NCI-H69 (cell line): ENCODE results near the gene SKA2.
A peak's percentile ranks its signal among the peaks of the same experiment; 100 is the strongest.
"Not testable (repeated sequence)": the region's sequence is repeated elsewhere in the genome, so short reads cannot be mapped to it uniquely, and the experiment has no call there.

Experiments
- DNase-seq: peaks from one replicate; lab custom pipeline; 2025; lab: John Stamatoyannopoulos, UW

The SKA2 gene

DNA sequence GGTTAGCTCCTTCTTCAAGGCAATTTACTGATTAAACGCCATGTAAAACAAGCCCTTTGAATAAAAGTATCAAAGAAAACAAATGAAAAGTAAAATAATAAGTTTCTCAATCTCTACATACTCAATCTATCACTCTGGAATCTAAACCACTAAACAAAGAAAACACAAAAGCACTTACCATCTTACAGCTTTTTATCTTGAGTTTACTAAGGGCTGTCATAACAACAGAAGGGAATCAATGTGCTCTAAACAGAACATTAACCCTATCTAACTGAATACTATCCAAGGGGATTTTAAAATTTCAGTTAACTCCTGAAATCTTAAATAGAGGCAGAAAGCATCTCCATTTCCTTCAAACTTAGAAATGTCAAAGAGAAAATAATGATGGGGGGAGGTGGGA, 3.4 kb downstream of the SKA2 start:
- DNase-seq, result no peak

DNA sequence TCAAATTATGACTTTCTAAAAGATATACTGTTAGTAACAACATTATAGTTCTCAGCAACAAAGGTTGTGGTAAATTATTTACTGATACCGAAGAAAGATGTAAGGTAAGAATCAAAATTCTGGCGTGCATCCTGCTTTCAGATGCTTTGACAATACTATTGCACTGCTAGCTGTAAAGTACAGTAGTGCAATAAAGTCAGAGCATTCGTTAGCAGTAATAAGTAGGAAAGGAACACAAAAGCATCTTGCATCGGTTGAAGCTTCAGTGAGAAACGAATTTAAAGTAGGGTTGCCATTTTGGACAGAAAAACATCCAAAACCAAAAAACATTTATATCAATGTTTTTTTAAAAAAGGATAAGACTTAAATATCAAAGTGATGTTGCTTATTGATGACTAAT, 4.0 kb downstream of the SKA2 start:
- DNase-seq, result peak; percentile 18

GRCh38 chr17:59149841-59150511, 5.0 kb downstream of the SKA2 start:
- DNase-seq, result no peak

- DNase-seq, result no peak
Measured at GRCh38 chr17:59149051-59149450, 5.9 kb downstream of the SKA2 start.

GRCh38 chr17:59145571-59146096, 9.4 kb downstream of the SKA2 start:
- DNase-seq, result no peak

- no peak for DNase-seq
Measured at GRCh38 chr17:59141860-59142259, 13.1 kb downstream of the SKA2 start.

- DNase-seq, result no peak
Measured at GRCh38 chr17:59139939-59140338, 15.0 kb downstream of the SKA2 start.

DNA sequence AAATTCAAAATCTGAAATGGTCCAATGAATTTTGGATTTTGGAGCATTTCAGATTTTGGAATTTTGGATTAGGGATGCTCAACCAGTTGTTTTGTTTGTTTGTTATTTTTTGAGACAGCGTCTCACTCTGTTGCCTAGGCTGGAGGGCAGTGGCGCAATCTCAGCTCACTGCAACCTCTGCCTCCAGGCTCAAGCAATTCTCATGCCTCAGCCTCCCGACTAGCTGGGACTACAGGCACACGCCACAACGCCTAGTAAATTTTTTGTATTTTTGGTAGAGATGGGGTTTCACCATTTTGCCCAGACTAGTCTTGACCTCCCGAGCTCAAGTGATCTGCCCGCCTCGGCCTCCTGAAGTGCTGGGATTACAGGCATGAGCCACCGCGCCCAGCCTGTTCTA, 16.6 kb downstream of the SKA2 start:
- not testable (repeated sequence) for DNase-seq

DNA sequence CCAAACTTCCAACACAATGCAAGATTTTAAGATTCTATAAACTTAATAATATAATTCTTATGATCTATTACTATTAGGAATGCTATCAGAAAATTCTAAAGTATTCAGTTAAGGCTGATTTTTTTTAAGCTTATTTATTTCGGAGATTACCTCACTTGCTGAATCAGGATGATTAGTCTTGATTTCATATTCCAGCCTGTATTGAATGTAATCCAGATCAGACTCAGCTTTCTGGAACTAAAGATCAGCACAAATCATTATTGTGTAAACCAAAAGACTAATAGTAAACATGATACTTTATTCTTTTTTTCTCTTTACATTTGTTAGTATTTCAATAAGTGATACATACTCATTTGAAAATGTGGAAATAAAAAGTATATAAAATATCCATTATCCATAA, 23.9 kb downstream of the SKA2 start:
- DNase-seq, result no peak

DNA sequence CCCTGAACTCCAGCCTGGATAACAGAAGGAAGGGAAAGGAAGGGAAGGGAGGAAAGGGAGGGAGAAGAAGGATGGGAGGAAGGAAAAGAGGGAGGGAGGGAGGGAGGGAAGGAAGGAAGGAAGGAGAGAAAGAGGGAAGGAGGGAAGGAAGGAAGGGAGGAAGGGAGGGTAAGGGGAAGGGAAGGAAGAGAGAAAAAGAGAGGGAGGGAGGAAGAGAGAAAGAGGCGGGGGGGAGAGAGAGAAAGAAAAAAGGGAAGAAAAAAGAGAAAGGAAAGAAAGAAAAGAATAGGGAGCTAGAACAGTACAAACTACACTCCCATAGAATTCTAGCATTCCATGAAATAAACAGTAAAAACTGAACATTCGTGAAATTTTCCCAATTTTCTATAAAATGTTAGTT, 25.2 kb downstream of the SKA2 start:
- DNase-seq, result no peak

- no peak for DNase-seq
Measured at GRCh38 chr17:59126809-59127417, 28.1 kb downstream of the SKA2 start.

- no peak for DNase-seq
Measured at GRCh38 chr17:59124665-59125064, 30.3 kb downstream of the SKA2 start.

DNA sequence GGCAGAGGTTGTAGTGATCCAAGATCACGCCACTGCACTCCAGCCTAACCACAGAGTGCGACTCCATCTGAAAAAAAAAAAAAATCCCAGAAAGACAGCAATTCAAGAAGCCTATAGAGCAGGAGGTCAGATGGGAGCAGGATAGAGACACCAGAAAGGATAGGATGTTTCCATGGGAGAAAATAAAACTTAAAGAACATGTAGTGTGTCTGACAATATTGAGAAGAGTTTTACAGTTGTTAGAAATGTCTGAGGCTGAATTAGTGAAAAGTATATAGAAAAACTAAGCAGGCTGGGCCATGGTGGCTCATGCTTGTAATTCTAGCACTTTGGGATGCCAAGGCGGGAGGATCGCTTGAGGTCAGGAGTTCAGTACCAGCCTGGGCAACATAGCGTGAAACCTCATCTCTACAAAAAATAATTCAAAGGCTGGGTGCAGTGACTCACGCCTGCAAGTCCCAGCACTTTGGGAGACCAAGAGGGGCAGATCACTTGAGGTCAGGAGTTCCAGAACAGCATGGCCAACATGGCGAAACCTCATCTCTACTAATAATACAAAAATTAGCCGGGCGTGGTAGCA, 33.0 kb downstream of the SKA2 start:
- no peak for DNase-seq

DNA sequence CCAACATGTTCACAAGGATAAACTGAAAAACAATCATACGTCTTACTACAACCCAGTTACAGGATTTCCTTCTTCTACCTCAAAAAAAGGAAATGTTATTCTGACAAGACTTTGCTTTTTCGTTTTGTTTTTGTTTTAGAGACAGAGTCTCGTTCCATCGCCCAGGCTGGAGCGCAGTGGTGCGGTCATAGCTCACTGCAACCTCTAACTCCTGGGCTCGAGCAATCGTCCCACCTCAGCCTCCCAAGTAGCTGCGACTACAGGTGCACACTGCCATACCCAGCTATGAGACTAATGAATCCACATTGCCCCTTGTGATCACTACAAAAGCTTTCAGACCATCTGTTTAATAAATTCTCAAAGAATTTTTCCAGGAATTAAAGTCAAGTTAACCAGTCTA, 39.5 kb downstream of the SKA2 start:
- no peak for DNase-seq

GRCh38 chr17:59111539-59111938, 43.4 kb downstream of the SKA2 start:
- no peak for DNase-seq

DNA sequence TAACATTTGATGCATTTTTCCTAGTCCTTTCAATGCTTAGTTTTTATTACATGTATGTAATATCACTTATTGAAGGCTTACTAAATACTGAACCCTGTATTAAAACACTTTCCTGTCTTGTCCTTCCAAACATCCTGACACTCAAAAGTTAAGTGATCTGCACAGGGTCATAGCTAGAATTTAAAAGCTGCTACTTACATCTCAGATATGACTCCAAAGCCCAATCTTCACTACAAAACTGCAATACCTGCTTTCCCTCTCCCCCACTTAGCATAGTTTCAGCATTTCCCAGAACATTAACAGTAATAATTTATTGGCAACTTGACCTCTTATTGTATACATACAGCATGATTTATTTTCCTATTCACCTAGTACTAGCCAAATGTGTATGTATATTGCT, 44.0 kb downstream of the SKA2 start:
- DNase-seq, result no peak

DNA sequence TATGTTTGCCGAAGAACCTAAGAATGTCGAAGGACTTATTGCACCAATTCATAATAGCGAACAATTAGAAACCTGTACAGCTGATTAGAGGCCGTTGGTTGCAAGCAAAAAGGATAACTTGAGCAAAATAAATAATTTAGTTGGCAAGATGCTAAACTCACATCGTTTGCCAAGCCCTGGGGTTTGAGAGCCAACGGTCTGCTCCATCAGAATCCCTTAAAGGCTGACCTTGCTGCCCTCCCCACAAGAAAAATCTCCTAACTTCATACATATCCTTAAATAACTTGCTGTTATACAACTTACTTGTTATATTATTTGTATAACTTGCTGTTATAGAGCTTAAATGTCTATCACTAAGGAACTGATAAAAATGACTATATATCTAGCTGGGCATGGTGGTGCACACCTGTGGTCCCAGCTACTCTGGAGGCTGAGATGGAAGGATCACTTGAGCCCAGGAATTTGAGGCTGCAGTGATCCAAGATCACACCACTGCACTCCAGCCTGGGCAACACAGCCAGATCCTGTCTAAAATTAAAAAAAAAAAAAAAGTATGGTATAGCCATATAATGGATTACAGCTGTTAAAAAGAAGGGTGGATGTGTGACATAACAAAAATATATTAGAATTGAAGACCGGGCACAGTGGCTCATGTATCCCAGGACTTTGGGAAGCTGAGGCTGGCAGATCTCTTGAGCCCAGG, 46.4 kb downstream of the SKA2 start:
- no peak for DNase-seq

GRCh38 chr17:59107306-59107670, 47.7 kb downstream of the SKA2 start:
- peak; percentile 92 for DNase-seq

DNA sequence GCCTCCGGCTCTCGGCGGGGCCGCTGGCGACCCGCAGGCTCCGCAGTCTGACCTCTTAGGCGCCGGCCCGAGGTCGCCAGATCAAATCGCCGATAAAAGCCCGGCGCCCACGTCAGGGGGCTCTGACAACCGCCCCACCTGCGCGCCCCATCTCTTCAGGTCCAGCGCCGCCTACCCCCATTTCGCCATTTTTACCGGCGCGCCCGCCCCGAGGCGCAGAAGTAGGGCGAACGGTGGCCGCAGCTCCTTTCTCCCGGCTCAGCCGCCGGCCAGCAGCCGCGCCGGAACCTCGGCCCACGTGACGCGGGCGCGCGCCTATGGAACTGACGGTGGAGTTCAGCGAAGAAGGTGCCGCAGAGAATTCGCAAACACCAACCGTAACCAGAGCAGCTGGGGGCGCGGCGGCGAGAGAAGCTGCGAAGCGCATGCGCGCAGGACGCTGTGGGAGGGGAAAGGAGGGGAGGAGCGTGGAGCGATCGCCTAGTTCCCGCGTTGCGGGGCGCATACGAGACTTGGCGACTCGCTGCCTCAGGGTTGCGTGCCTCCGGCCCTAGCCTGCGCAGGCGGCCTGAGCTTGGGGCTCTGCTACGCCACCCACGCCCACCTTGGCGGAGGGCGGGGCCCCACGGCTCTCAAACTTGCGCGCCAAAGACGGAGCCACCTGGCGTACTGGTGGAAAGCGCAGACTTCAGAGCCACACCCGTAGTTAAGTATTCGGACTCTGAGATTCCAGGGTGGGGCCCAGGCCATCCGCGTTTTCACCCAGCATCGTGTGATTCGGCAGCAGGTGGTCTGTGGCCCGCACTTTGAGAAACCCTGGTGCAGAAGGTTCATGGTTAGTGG, 48.3 kb downstream of the SKA2 start, which contains the start of gene TRIM37:
Gene TRIM37, minus strand, starts transcription at position 418 of the 843 bp plus-strand sequence. CDS start 419 bp downstream, outside the sequence.
- peak; percentile 100 for DNase-seq

- peak; percentile 90 for DNase-seq
Measured at GRCh38 chr17:59105852-59106462, 49.0 kb downstream of the SKA2 start.

- DNase-seq, result no peak
Measured at GRCh38 chr17:59101178-59101577, 53.8 kb downstream of the SKA2 start.
